GM19397 (cell line): ENCODE data around the gene EMP2.
"Not testable (repeated sequence)": the region's sequence is repeated elsewhere in the genome, so short reads cannot be mapped to it uniquely, and the experiment has no call there.

Experiments used
- ATAC-seq: cut with Tn5 transposase; IDR thresholded peaks from one replicate; pipeline ENCODE4 v1.9.1; 2021; ENCODE audit warnings: mild to moderate bottlenecking, moderate library complexity; ENCODE audit not compliant: unreplicated experiment

Gene EMP2

GRCh38 chr16:10525214-10525825, 55.1 kb downstream of the EMP2 start:
- no peak for ATAC-seq

DNA sequence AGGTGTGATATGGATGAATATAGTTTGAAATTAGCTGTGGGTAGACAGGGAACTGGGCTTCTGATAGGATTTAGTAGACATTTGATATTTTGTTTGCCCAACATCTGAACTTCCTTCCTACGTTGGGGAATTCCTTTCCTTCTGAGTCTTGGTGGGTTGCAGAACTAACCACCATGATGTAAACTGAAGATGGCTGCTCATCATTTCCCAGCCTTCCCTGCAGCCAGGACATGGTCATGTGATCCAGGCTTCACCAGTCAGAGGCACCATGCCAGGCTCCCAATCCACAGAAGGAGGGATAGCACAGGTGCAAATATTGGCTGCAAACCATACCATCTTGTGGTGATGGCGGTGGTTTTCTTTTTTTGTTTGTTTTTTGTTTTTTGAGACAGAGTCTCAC, 57.4 kb downstream of the EMP2 start:
- ATAC-seq: no peak

- ATAC-seq: no peak
Observed at GRCh38 chr16:10521681-10522274, 58.6 kb downstream of the EMP2 start.

- ATAC-seq: no peak
Observed at GRCh38 chr16:10520869-10521578, 59.4 kb downstream of the EMP2 start.

- no peak for ATAC-seq
Observed at GRCh38 chr16:10519929-10520868, 60.2 kb downstream of the EMP2 start.

DNA sequence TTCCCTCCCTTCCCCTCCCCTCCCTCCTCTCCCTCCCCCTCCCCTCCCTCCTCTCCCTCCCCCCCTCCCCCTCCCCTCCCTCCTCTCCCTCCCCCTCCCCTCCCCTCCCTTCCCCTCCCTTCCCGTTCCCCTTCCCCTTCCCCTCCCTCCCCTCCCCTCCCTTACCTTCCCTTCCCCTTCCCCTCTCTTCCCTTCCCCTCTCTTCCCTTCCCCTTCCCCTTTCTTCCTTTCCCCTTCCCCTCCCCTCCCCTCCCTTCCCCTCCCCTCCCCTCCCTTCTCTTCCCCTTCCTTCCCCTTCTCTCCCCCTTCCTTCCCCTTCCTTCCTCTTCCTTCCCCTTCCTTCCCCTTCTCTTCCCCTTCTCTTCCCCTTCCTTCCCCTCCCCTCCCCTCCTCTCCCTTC, 61.1 kb downstream of the EMP2 start:
- ATAC-seq: no peak

DNA sequence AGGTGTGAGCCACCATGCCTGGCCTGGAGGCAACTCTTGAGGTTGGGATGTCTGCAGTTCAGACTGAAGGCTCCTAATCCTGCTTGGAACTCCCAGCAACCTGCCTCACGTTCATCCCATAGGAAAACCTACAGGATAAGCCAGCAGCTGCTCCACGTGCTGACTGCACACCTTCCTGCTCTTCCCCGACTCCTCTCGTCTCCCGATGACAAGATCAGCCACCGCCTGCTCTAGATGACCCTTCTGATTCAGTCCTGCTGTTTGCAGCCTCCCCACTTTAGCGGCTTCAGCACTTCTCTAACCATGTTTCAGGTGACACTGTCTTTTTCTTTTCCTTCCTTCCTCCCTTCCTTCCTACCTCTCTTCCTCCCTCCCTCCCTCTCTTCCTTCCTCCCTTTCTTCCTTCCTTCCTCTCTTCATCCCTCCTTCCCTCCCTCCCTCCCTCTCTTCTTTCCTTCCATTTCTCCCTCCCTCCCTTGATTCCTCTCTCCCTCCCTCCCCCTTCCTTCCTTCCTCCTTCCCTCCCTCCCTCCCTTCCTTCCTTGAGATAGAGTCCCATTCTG, 61.8 kb downstream of the EMP2 start:
- no peak for ATAC-seq

- no peak for ATAC-seq
Observed at GRCh38 chr16:10517868-10518267, 62.5 kb downstream of the EMP2 start.

DNA sequence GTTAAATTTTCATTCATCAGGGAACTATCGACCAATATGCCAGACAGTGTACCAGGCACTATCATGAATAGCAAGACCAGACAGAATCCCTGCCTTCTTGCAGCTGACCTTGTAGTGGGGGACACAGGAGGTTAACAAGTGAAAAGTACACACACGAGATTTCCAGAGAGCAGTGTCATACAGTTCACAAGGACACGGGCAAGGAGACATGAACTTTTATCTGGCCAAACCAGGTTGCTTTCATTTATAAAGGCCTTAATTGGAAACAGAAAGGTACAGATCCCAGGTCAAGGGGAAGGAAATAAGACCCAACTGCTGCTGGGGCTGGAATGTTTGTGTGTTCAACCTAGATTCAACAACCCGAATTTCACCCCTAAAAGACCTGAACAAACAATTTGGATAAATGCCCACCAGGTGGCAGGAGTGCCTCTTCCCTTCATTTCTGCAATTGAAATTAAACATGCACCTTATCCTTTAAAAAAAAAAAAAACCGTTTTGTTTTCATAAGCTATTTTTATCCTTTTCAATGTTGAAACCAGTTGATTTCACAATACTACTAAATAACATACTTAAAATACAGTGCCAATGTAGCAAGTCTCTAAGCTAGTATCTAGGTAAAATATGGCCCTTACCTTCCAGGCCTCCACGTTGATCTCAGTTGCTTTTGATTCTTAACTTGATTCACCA, 65.9 kb downstream of the EMP2 start:
- ATAC-seq: no peak

- no peak for ATAC-seq
Observed at GRCh38 chr16:10511829-10512228, 68.6 kb downstream of the EMP2 start.

DNA sequence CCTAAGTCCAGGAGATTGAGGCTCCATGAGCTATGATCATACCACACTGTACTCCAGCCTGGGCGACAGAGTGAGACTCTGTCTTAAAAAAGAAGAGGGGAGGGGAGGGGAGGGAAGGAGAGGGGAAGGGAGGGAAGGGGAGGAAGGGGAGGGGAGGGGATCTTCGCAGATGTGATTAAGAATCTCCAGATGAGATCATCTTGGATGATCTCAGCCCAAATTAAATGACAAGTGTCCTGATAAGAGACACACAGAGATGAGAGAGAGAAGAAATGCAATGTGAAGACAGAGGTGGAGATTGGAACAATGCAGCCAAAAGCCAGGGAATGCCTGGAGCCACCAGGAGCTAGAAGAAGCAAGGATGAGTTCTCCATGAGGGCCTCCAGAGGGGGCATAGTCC, 70.1 kb downstream of the EMP2 start:
- no peak for ATAC-seq

- no peak for ATAC-seq
Observed at GRCh38 chr16:10509534-10510025, 70.8 kb downstream of the EMP2 start.

DNA sequence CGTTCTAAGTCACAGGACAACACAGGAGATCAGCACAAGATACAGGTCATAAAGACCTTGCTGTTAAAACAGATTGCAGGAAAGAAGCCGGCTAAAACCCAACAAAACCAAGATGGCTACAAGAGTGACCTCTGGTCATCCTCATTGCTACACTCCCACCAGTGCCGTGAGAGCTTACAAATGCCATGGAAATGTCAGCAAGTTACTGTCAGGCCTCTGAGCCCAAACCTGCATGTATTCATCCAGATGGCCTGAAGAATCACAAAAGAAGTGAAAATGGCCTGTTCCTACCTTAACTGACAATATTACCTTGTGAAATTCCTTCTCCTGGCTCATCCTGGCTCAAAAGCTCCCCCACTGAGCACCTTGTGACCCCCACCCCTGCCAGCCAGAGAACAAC, 75.1 kb downstream of the EMP2 start:
- ATAC-seq: not testable (repeated sequence)

DNA sequence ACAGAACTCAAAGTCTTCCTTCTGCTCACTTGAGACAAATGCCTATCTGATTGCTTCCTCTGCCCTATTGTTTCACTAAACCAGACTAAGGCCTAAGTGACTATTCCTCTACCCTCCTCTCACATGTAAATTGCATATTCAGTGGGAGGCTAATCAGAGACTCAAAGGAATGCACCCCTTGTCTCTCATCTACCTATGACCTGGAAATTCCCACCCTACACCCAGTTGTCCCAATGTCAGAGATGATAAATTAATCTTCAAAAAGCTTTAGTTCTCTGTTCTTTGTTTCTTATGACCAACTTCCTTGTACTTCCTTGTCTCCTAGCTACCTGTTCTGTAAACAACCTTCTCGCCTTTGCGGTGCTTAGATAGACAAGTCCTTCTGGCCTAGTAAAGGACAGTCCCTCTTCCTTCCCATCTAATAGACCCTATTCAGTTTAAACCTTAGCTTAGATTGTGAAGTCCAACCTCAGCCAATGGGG, 76.0 kb downstream of the EMP2 start:
- ATAC-seq: no peak

GRCh38 chr16:10502776-10503175, 77.6 kb downstream of the EMP2 start:
- ATAC-seq: no peak

GRCh38 chr16:10501016-10501607, 79.3 kb downstream of the EMP2 start:
- ATAC-seq: no peak

GRCh38 chr16:10500582-10500981, 79.8 kb downstream of the EMP2 start:
- no peak for ATAC-seq

DNA sequence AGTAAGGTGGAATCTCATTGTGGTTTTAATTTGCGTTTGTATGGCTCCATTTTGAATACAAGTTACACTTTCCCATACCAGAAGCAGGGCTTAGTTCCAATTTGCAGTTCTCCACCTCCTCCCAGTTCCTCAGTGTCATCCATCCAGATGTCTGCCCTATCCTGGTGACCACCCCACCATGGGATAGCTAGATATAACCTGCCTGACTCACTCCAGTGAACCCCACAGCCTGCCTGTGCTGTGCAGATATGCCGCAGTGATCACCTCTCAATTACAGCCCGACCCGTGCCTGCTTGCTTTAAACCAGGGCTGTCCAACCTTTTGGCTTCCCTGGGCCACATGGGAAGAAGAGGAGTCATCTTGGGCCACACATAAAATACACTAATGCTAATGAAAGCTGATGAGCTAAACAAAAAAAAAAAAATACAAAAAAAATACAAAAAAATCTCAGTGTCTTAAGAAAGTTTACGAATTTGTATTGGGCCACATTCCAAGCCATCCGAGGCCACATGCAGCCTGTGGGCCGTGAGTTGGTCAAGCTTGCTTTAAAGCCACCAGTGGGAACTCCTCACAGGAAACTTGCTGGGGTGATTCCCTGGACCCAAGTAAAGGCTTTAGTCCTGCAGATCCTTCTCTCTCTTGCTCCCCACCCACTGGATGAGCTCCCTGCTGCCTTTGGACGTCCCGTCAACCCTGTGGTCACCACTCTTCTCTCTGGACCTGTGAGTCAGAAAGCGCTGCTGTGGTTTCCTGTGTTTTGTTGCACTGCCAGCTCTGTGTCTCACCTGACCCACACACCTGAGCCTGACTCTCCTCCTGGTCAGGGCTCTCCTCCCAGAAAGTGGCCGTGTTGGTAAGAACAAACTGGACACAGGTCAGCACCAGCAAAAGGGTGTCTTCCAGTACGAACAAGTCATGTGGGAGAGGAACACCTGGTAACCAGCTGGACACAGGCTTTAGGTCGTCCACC, 83.0 kb downstream of the EMP2 start:
- no peak for ATAC-seq

GRCh38 chr16:10495031-10495345, 85.4 kb downstream of the EMP2 start:
- ATAC-seq: no peak
